A673 (cell line): Measurements from ENCODE around the gene TBRG4. TPM values are rescaled to one million over a fixed set of nuclear protein-coding genes. Genes with fewer than 3 reads are reported as not detected.

ENCODE experiments used
- BruUV-seq: library from RNA; stranded (reverse); fragments of 400-500 nt; replicated peaks from 2 replicates; lab custom pipeline; 2021; lab: Mats Ljungman, UMichigan
- CTCF ChIA-PET: fragments of 300-600 bp; sonication (Branson Sonifier 250); formaldehyde crosslinking; loops from one replicate; lab custom pipeline; 2022; ENCODE audit warnings: antibody characterized with exemption; lab: Charles Lee
- POLR2A ChIA-PET: fragments of 300-600 bp; sonication (Branson Sonifier 250); formaldehyde crosslinking; loops from one replicate; lab custom pipeline; 2022; ENCODE audit warnings: antibody characterized with exemption; ENCODE audit not compliant: low non-redundant PET; lab: Charles Lee
- DNase-seq: peaks from one replicate; pipeline ENCODE4 v3.0.0-alpha.2; 2015; ENCODE audit warnings: low spot score
- H3K27ac ChIP-seq: fragments of 200-600 bp; sonication (generic); 2 replicates; pipeline ENCODE4 v1.5.1; 2016; ENCODE audit warnings: mixed run types, low read depth, mild to moderate bottlenecking, mixed read lengths, antibody characterized with exemption, low read length; ENCODE audit not compliant: poor library complexity, severe bottlenecking
- H3K27me3 ChIP-seq: fragments of 200-600 bp; sonication (generic); replicated peaks from 2 replicates; pipeline ENCODE4 v1.6.1; 2017; ENCODE audit warnings: mixed run types, low read depth, mild to moderate bottlenecking, mixed read lengths, antibody characterized with exemption, low read length; ENCODE audit not compliant: insufficient read depth, poor library complexity
- H3K36me3 ChIP-seq: fragments of 200-600 bp; sonication (generic); 2 replicates; pipeline ENCODE4 v1.6.1; 2016; ENCODE audit warnings: mixed run types, mild to moderate bottlenecking, mixed read lengths, antibody characterized with exemption, low read length; ENCODE audit not compliant: insufficient read depth, poor library complexity, severe bottlenecking
- H3K4me1 ChIP-seq: fragments of 200-600 bp; sonication (generic); 2 replicates; pipeline ENCODE4 v1.6.1; 2017; ENCODE audit warnings: mixed run types, mild to moderate bottlenecking, mixed read lengths, antibody characterized with exemption, low read length; ENCODE audit not compliant: insufficient read depth, poor library complexity, severe bottlenecking
- H3K4me3 ChIP-seq: fragments of 200-600 bp; sonication (generic); 2 replicates; pipeline ENCODE4 v1.5.1; 2016; ENCODE audit warnings: low read depth, mixed run types, mild to moderate bottlenecking, mixed read lengths, low read length; ENCODE audit not compliant: poor library complexity, severe bottlenecking
- H3K9me3 ChIP-seq: fragments of 200-600 bp; sonication (generic); 2 replicates; pipeline ENCODE4 v1.6.1; 2016; ENCODE audit warnings: mixed run types, low read depth, mild to moderate bottlenecking, mixed read lengths, antibody characterized with exemption, low read length; ENCODE audit not compliant: poor library complexity, severe bottlenecking
- CTCF ChIP-seq: fragments of 300-800, 200-600 bp; sonication (generic); conservative IDR thresholded peaks from 2 replicates; pipeline ENCODE4 v1.5.1; 2017; ENCODE audit warnings: low read depth, mild to moderate bottlenecking, antibody characterized with exemption, low read length, moderate library complexity, mixed read lengths
- EZH2 ChIP-seq: fragments of 200-600 bp; sonication (generic); IDR thresholded peaks from 2 replicates; pipeline ENCODE4 v1.6.1; 2017; ENCODE audit warnings: borderline replicate concordance, low read depth, mild to moderate bottlenecking, mixed read lengths, antibody characterized with exemption, low read length; ENCODE audit not compliant: poor library complexity, severe bottlenecking
- intact Hi-C: fragments of 100-400 bp; cut with micrococcal nuclease; formaldehyde crosslinking; loops from one replicate; pipeline ENCODE4 v1.10.0; 2022; ENCODE audit not compliant: unreplicated experiment
- total RNA-seq: library from RNA; stranded (reverse); gene quantifications from 2 replicates; pipeline ENCODE4 v1.2.3, GENCODE V29; 2021

The TBRG4 gene
- total RNA-seq, 1 experiment from 2014 or later = 136 TPM

DNA sequence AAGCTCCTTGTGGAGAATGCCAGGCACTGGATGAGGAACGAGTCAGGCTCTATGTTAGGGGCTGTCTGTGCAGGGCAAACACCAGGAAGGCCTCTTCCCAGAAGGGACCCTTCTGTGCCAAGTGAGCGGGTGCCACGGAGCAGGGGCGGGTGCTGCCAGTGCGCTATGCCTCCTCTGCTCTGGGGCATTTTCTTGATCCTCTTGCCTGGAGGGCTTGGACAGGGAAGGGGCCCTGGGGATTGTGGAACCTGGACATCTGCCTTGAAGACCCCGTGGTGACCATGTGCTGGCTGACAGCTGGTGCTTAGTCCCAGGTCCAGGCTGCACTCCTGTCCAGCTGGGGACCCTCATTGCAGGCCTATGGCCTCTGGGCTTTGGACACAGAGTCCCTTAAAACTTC, 15.4 kb upstream of the TBRG4 start:
- ChIA-PET POLR2A (no interaction called here), CTCF (no interaction called here)
- BruUV-seq = no TSS peak
- Histone ChIP-seq H3K27ac (no peak overlapping the region), H3K27me3 (no peaks in the 10 kb centered on the region), H3K36me3 (no peaks in the 10 kb centered on the region), H3K4me3 (no peak overlapping the region), H3K9me3 (no peaks in the 10 kb centered on the region), H3K4me1 (no peaks in the 10 kb centered on the region)
- no peak for TF ChIP-seq CTCF
- no peak for TF ChIP-seq EZH2
- no peak for DNase-seq
- intact Hi-C loops = no loop called here

GRCh38 chr7:45126201-45126600, 14.7 kb upstream of the TBRG4 start:
- no peak overlapping the region for H3K4me3 ChIP-seq
- TF ChIP-seq EZH2 = no peak
- TF ChIP-seq CTCF = no peak
- H3K9me3 ChIP-seq = no peaks in the 10 kb centered on the region
- H3K27me3 ChIP-seq = no peaks in the 10 kb centered on the region
- intact Hi-C loops = no loop called here
- no peaks in the 10 kb centered on the region for H3K4me1 ChIP-seq
- H3K27ac ChIP-seq = no peak overlapping the region
- ChIA-PET CTCF (no interaction called here), POLR2A (no interaction called here)
- no peaks in the 10 kb centered on the region for H3K36me3 ChIP-seq
- no peak for DNase-seq
- BruUV-seq = no TSS peak

- POLR2A ChIA-PET = no interaction called here
- no peak for DNase-seq
- BruUV-seq = no TSS peak
- H3K9me3 ChIP-seq = no peaks in the 10 kb centered on the region
- no peaks in the 10 kb centered on the region for H3K36me3 ChIP-seq
- no peak overlapping the region for H3K4me3 ChIP-seq
- CTCF ChIA-PET = no interaction called here
- intact Hi-C loops = no loop called here
- no peak for TF ChIP-seq EZH2
- no peak for TF ChIP-seq CTCF
- H3K4me1 ChIP-seq = no peaks in the 10 kb centered on the region
- no peak overlapping the region for H3K27ac ChIP-seq
- H3K27me3 ChIP-seq = no peaks in the 10 kb centered on the region
Observed at GRCh38 chr7:45125193-45125904, 13.9 kb upstream of the TBRG4 start.
